Measurements from ENCODE around the gene KLHL29. TPM values are rescaled to one million over a fixed set of nuclear protein-coding genes. Genes with fewer than 3 reads are reported as not detected.

The KLHL29 gene
- total and polyA plus RNA-seq, 8 donors: 0.91 to 6.6 (median 2.6) TPM

GRCh38 chr2:23509596-23510292 lies 124.8 kb downstream of the KLHL29 start:
- FAIRE-seq: no peak

GRCh38 chr2:23510471-23510870 lies 125.5 kb downstream of the KLHL29 start:
- Histone ChIP-seq H3K27me3 (no peaks in the 10 kb centered on the region), H3K9me3 (no peaks in the 10 kb centered on the region), H3K4me1 (no peaks in the 10 kb centered on the region), H3K4me3 (no peak overlapping the region), H3K27ac (no peak overlapping the region), H3K36me3 (no peaks in the 10 kb centered on the region)
- 64 to 90% methylated on average over 5 of the region's 5 CpGs for WGBS, 2 donors
- DNase-seq (no peak), FAIRE-seq (no peak), ATAC-seq (no peak)
- intact Hi-C loops (cut with DNase I): no loop called here
- TF ChIP-seq, protein P1, sequence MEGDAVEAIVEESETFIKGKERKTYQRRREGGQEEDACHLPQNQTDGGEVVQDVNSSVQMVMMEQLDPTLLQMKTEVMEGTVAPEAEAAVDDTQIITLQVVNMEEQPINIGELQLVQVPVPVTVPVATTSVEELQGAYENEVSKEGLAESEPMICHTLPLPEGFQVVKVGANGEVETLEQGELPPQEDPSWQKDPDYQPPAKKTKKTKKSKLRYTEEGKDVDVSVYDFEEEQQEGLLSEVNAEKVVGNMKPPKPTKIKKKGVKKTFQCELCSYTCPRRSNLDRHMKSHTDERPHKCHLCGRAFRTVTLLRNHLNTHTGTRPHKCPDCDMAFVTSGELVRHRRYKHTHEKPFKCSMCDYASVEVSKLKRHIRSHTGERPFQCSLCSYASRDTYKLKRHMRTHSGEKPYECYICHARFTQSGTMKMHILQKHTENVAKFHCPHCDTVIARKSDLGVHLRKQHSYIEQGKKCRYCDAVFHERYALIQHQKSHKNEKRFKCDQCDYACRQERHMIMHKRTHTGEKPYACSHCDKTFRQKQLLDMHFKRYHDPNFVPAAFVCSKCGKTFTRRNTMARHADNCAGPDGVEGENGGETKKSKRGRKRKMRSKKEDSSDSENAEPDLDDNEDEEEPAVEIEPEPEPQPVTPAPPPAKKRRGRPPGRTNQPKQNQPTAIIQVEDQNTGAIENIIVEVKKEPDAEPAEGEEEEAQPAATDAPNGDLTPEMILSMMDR (IDR thresholded peaks at IDR 0.05): no peak

More at GRCh38 chr2:23509596-23510292, 124.8 kb downstream of the KLHL29 start:
- Histone ChIP-seq H3K9me3 (no peaks in the 10 kb centered on the region), H3K4me3 (no peak overlapping the region), H3K36me3 (no peaks in the 10 kb centered on the region), H3K4me1 (no peaks in the 10 kb centered on the region), H3K27me3 (no peaks in the 10 kb centered on the region), H3K27ac (no peak overlapping the region)
- DNase-seq (no peak), ATAC-seq (peak in 2 of 4 donors; percentile 28 to 58)
- WGBS, 2 donors: 32 to 42% methylated on average over 9 of the region's 9 CpGs
- TF ChIP-seq, protein P1 (IDR thresholded peaks at IDR 0.05): no peak
- intact Hi-C loops (cut with DNase I): no loop called here

GRCh38 chr2:23512778-23513177 lies 127.8 kb downstream of the KLHL29 start:
- WGBS, 2 donors: 64 to 81% methylated on average over 8 of the region's 8 CpGs
- Histone ChIP-seq H3K9me3 (no peaks in the 10 kb centered on the region), H3K27me3 (no peaks in the 10 kb centered on the region), H3K4me1 (no peaks in the 10 kb centered on the region), H3K36me3 (no peaks in the 10 kb centered on the region), H3K4me3 (no peak overlapping the region), H3K27ac (no peak overlapping the region)
- DNase-seq: no peak
- TF ChIP-seq, protein P1 (IDR thresholded peaks at IDR 0.05): no peak
- intact Hi-C loops (cut with DNase I): no loop called here
- no peak for ATAC-seq
- no peak for FAIRE-seq

GRCh38 chr2:23513245-23513871 lies 128.4 kb downstream of the KLHL29 start:
- intact Hi-C loops (cut with DNase I): no loop called here
- ATAC-seq: peak in 1 of 4 donors; percentile 11
- 53 to 62% methylated on average over 15 of the region's 15 CpGs for WGBS, 2 donors

More at GRCh38 chr2:23513245-23513871, 128.4 kb downstream of the KLHL29 start:
- Histone ChIP-seq H3K27ac (no peak overlapping the region), H3K36me3 (no peaks in the 10 kb centered on the region), H3K27me3 (no peaks in the 10 kb centered on the region), H3K4me1 (no peaks in the 10 kb centered on the region), H3K9me3 (no peaks in the 10 kb centered on the region), H3K4me3 (no peak overlapping the region)
- TF ChIP-seq, protein P1 (IDR thresholded peaks at IDR 0.05): no peak
- DNase-seq: no peak
- no peak for FAIRE-seq

Data from pancreas (tissue), 10 donors.